ENCODE data around the gene SPTBN5. TPM values are rescaled to one million over a fixed set of nuclear protein-coding genes. Genes with fewer than 3 reads are reported as not detected.

The SPTBN5 gene
- total RNA-seq, 4 donors from 2014 or later, result 0.17 to 1.2 (median 0.68) TPM

DNA sequence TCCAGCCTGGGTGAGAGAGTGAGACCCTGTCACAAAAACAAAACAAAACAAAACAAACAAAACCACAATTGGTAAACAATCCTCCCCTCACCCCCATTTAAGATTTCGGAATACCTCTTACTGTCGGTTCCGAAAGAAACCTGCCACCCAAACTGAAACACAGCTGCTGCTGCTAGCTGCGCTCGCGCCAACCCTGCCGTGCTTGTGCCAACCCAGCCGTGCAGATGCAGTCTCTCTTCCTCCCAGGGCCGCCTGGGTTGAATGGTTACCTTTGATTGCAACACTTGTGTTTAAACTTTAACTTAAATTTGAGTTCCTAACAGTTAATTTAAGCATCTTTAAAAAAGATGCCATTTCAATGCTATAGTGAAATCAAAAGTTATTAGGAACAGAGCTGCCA lies 28.5 kb upstream of the SPTBN5 start:
- TF ChIP-seq POLR2AphosphoS5 (IDR thresholded peaks at IDR 0.05), result no peak
- TF ChIP-seq POLR2A (IDR thresholded peaks at IDR 0.05; ENCODE audit: low read depth), result no peak
- TF ChIP-seq, protein P1, sequence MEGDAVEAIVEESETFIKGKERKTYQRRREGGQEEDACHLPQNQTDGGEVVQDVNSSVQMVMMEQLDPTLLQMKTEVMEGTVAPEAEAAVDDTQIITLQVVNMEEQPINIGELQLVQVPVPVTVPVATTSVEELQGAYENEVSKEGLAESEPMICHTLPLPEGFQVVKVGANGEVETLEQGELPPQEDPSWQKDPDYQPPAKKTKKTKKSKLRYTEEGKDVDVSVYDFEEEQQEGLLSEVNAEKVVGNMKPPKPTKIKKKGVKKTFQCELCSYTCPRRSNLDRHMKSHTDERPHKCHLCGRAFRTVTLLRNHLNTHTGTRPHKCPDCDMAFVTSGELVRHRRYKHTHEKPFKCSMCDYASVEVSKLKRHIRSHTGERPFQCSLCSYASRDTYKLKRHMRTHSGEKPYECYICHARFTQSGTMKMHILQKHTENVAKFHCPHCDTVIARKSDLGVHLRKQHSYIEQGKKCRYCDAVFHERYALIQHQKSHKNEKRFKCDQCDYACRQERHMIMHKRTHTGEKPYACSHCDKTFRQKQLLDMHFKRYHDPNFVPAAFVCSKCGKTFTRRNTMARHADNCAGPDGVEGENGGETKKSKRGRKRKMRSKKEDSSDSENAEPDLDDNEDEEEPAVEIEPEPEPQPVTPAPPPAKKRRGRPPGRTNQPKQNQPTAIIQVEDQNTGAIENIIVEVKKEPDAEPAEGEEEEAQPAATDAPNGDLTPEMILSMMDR (IDR thresholded peaks at IDR 0.05), result no peak
- no peak for TF ChIP-seq EP300 (IDR thresholded peaks at IDR 0.05)
- no peak for DNase-seq (ENCODE audit: extremely low spot score)
- no peak overlapping the region for H3K4me3 ChIP-seq
- WGBS, result 93% methylated on average over 9 of the region's 9 CpGs
- no peaks in the 10 kb centered on the region for H3K27me3 ChIP-seq
- peaks cover 64 to 82% (median 68%) of the 10 kb centered on the region in 4 donors for H3K4me1 ChIP-seq
- H3K9me3 ChIP-seq, result no peaks in the 10 kb centered on the region
- no peak overlapping the region for H3K27ac ChIP-seq (replicated peaks in 1 of 4)
- peaks cover 0 to 26% (median 13%) of the 10 kb centered on the region in 4 donors for H3K36me3 ChIP-seq
- intact Hi-C loops (cut with DNase I), result no loop called here

DNA sequence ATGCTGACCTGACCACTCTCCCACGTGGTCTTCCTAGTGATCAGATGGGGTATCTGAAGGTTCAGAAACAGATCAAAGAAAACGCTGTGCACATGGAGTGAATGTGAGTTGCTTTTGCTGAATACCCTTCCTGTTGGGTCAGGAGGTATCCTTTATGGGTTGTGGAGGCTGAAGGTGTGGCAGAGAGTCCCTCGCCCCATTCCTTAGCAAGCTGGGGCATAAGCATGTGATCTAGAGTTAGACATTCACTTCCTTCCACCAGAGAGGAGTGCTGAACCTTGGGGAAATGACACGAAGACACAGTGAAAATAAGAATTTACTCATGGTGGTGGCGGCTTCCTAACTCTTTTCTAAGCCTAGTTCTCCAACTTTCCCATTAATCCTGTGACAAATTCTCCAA lies 27.8 kb upstream of the SPTBN5 start:
- peaks cover 65 to 83% (median 70%) of the 10 kb centered on the region in 4 donors for H3K4me1 ChIP-seq

DNA sequence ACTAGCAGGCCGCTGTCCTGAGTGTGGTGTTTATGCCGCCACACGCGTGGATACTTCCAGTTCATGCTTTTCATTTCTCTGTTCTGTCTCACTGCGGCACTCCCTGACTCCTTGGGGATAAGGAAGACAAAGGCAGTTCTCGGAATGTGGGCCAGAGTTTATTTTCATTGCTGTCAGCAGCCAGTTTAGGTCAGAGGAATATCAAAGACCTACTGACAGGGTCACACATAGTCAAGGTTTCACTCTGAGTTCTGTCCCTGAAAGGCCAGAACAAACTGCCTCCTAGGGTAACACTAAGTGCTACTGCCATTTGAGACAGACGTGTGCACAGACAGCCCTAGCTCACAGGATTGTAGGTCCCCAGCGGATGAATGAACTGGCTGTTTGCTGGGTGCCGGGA lies 27.3 kb upstream of the SPTBN5 start:
- Histone ChIP-seq H3K4me1 (peaks cover 64 to 83% (median 70%) of the 10 kb centered on the region in 4 donors), H3K27ac (replicated peaks in 1 of 4) (peak overlapping the region; percentile 13 to 41 (median 21)), H3K36me3 (peaks cover 0 to 26% (median 13%) of the 10 kb centered on the region in 4 donors), H3K27me3 (no peaks in the 10 kb centered on the region), H3K9me3 (no peaks in the 10 kb centered on the region), H3K4me3 (no peak overlapping the region)
- 65% methylated on average over 7 of the region's 9 CpGs for WGBS
- DNase-seq (ENCODE audit: extremely low spot score), result no peak
- intact Hi-C loops (cut with DNase I), result no loop called here
- TF ChIP-seq EP300 (IDR thresholded peaks at IDR 0.05) (no peak), POLR2A (IDR thresholded peaks at IDR 0.05; ENCODE audit: low read depth) (no peak), POLR2AphosphoS5 (IDR thresholded peaks at IDR 0.05) (no peak)
- TF ChIP-seq, protein P1 (IDR thresholded peaks at IDR 0.05), result no peak

More for the DNA sequence above, 27.8 kb upstream of the SPTBN5 start:
- DNase-seq (ENCODE audit: extremely low spot score), result no peak
- intact Hi-C loops (cut with DNase I), result no loop called here
- H3K27ac ChIP-seq (replicated peaks in 1 of 4), result peak overlapping the region; percentile 13 to 41 (median 21)
- WGBS, result 67% methylated on average over 5 of the region's 5 CpGs
- H3K36me3 ChIP-seq, result peaks cover 0 to 26% (median 13%) of the 10 kb centered on the region in 4 donors
- H3K4me3 ChIP-seq, result no peak overlapping the region
- H3K9me3 ChIP-seq, result no peaks in the 10 kb centered on the region
- no peaks in the 10 kb centered on the region for H3K27me3 ChIP-seq
- TF ChIP-seq POLR2A (IDR thresholded peaks at IDR 0.05; ENCODE audit: low read depth) (no peak), POLR2AphosphoS5 (IDR thresholded peaks at IDR 0.05) (no peak), EP300 (IDR thresholded peaks at IDR 0.05) (no peak)
- TF ChIP-seq, protein P1 (IDR thresholded peaks at IDR 0.05), result no peak

DNA sequence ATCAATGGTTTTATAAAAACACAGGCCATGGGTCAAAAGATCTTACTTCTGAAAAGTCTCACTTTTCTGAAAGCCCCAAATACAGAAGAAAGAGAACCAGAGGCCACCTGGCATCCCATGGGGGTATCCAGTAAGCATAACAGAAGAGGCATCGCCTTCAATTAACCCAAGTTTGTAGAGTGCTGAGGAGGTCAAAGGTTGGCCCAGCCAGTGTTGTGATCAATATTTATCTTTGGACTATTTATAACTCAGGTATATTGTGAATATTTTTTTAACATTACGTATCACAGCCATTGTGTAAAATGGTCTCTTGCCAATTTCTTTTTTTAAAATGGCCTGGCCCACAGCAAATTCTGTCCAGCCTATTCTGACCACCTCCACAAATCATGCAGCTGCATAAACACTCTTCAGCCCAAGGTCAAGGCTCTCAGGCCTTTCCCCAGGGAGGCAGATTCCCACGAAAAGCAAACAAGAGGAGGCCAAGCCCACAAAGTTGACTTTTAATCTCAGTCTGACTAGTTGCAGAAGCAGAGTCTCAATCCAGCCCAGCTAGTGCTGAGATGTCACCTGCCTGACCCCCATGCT lies 26.2 kb upstream of the SPTBN5 start:
- peak overlapping the region in 3 of 4 donors; percentile 42 to 45 (median 43) for H3K27ac ChIP-seq (replicated peaks in 1 of 4)
- peaks cover 66 to 83% (median 69%) of the 10 kb centered on the region in 4 donors for H3K4me1 ChIP-seq
- H3K36me3 ChIP-seq, result peaks cover 0 to 26% (median 13%) of the 10 kb centered on the region in 4 donors
- intact Hi-C loops (cut with DNase I), result no loop called here
- 34% methylated on average over 3 of the region's 3 CpGs for WGBS
- H3K27me3 ChIP-seq, result no peaks in the 10 kb centered on the region
- DNase-seq (ENCODE audit: extremely low spot score), result no peak
- H3K9me3 ChIP-seq, result no peaks in the 10 kb centered on the region
- TF ChIP-seq POLR2AphosphoS5 (IDR thresholded peaks at IDR 0.05) (peak in 1 of 2 donors; percentile 30), EP300 (IDR thresholded peaks at IDR 0.05) (no peak), POLR2A (IDR thresholded peaks at IDR 0.05; ENCODE audit: low read depth) (no peak)
- TF ChIP-seq, protein P1 (IDR thresholded peaks at IDR 0.05), result no peak
- no peak overlapping the region for H3K4me3 ChIP-seq

Measured in esophagus muscularis mucosa (tissue), 4 donors.